ENCODE measurements around the gene ESR1.

ESR1 gene

DNA sequence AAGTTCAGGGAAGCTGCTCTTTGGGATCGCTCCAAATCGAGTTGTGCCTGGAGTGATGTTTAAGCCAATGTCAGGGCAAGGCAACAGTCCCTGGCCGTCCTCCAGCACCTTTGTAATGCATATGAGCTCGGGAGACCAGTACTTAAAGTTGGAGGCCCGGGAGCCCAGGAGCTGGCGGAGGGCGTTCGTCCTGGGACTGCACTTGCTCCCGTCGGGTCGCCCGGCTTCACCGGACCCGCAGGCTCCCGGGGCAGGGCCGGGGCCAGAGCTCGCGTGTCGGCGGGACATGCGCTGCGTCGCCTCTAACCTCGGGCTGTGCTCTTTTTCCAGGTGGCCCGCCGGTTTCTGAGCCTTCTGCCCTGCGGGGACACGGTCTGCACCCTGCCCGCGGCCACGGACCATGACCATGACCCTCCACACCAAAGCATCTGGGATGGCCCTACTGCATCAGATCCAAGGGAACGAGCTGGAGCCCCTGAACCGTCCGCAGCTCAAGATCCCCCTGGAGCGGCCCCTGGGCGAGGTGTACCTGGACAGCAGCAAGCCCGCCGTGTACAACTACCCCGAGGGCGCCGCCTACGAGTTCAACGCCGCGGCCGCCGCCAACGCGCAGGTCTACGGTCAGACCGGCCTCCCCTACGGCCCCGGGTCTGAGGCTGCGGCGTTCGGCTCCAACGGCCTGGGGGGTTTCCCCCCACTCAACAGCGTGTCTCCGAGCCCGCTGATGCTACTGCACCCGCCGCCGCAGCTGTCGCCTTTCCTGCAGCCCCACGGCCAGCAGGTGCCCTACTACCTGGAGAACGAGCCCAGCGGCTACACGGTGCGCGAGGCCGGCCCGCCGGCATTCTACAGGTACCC, at the start of gene ESR1:
Gene ESR1 (plus strand): TSS at position 170 of the 858 bp plus-strand sequence. CDS start 231 bp downstream, at position 401.
- DNase-seq (ENCODE audit: low read depth) = no peak
- H3K4me3 ChIP-seq (ENCODE audit: low read depth, low read length) = peak within 1 kb of the TSS; percentile 27

GRCh38 chr6:151760486-151760885, 47.0 kb upstream of the ESR1 start:
- H3K4me3 ChIP-seq (ENCODE audit: low read depth, low read length) = no peak overlapping the region
- DNase-seq (ENCODE audit: low read depth) = no peak

GRCh38 chr6:151761851-151762250, 45.6 kb upstream of the ESR1 start:
- DNase-seq (ENCODE audit: low read depth) = no peak
- no peak overlapping the region for H3K4me3 ChIP-seq (ENCODE audit: low read depth, low read length)

DNA sequence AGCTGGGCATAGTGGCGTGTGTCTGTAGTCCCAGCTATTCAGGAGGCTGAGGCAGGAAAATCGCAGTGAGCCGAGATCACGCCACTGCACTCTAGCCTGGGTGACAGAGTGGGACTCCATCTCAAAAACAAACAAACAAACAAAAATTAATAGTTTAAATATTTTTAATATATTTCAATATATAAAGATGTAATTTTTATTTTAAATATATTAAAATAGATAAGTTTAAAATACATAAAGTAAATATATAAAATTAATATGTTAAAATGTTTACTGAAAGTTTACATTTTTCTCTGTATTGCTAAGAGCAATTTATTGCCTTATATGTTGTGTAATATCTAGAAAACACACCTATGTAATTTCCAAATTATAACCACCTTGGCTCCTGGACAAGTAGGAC, 44.7 kb upstream of the ESR1 start:
- no peak overlapping the region for H3K4me3 ChIP-seq (ENCODE audit: low read depth, low read length)
- no peak for DNase-seq (ENCODE audit: low read depth)

DNA sequence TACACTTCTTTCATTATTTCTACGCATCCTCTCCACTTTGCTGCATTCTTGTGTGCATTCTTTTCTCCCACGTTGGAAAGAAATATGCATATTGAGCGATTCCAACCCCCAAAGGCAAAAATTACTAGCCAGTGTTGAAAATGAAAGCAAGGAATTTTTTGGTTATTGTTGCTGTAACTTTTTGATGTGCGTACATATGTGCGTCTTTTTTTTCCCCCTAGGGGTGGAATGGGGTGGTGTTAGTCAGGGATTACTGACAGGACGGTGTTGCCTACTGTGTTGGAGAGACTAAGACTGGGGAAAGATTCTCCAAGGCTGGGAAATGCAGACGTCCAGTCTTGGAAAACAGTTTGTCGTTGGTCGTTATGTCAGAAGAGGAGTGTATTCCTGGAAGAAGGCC, 44.2 kb upstream of the ESR1 start:
- H3K4me3 ChIP-seq (ENCODE audit: low read depth, low read length) = no peak overlapping the region
- DNase-seq (ENCODE audit: low read depth) = no peak

DNA sequence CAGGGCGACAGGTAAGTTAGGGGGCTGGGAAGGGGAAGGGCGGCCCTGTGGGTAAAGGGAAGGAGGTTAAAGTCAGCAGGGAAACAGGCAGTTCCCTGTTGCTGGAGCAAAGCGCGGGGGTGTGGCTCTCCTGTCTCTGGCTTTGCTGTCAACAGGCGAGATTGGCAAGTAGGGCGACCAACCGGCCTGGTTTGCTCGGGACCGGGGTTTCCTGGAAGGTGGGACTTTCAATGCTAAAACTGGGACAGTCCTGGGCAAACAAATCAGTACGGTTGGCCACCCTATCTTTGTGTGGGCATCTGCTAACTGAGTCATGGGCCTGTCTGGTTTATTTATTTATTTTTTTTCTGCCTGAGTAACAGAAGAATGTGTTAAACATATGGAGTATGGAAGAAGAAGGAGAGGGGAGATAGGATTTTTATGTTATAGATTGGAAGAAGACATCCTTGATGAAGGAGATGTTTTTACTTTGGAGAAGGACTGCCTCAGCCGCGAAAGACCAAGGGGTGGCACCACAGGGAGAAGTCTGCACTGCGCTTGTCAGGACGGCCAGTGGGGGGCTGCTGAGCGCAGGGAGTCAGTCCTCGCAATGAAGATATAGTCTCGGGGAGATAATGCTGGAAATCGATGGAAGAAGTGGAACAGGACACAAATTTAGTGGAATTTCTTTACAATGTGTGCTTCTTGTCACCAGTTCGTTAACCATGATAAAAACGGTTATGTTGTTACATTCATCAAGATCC, 43.4 kb upstream of the ESR1 start:
- DNase-seq (ENCODE audit: low read depth) = peak; percentile 51

GRCh38 chr6:151765444-151765886, 42.0 kb upstream of the ESR1 start:
- no peak overlapping the region for H3K4me3 ChIP-seq (ENCODE audit: low read depth, low read length)
- DNase-seq (ENCODE audit: low read depth) = peak; percentile 68

More for the DNA sequence above, 43.4 kb upstream of the ESR1 start:
- peak overlapping the region; percentile 10 for H3K4me3 ChIP-seq (ENCODE audit: low read depth, low read length)

- no peak overlapping the region for H3K4me3 ChIP-seq (ENCODE audit: low read depth, low read length)
- no peak for DNase-seq (ENCODE audit: low read depth)
Measured at GRCh38 chr6:151772446-151772845, 35.0 kb upstream of the ESR1 start.

- DNase-seq (ENCODE audit: low read depth) = peak; percentile 4
- H3K4me3 ChIP-seq (ENCODE audit: low read depth, low read length) = no peak overlapping the region
Measured at GRCh38 chr6:151773382-151773781, 34.1 kb upstream of the ESR1 start.

- H3K4me3 ChIP-seq (ENCODE audit: low read depth, low read length) = no peak overlapping the region
- DNase-seq (ENCODE audit: low read depth) = no peak
Measured at GRCh38 chr6:151782560-151782959, 24.9 kb upstream of the ESR1 start.

DNA sequence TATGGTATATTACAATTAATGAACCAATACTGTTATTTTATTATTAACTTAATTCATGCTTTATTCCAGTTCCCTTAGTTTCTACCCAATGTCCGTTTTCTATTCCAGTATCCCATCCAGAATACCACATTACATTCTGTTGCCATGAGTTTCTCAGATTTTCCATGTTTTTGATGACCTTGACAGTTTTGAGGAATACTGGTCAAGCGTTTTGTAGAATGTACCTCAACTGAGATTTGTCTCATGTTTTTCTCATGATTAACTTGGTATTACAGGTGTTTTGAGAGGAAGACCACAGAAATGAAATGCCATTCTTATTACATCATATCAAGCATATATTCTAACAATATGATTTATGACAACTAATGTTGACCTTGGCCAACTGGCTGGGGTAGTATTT, 23.8 kb upstream of the ESR1 start:
- H3K4me3 ChIP-seq (ENCODE audit: low read depth, low read length) = no peak overlapping the region
- DNase-seq (ENCODE audit: low read depth) = no peak

DNA sequence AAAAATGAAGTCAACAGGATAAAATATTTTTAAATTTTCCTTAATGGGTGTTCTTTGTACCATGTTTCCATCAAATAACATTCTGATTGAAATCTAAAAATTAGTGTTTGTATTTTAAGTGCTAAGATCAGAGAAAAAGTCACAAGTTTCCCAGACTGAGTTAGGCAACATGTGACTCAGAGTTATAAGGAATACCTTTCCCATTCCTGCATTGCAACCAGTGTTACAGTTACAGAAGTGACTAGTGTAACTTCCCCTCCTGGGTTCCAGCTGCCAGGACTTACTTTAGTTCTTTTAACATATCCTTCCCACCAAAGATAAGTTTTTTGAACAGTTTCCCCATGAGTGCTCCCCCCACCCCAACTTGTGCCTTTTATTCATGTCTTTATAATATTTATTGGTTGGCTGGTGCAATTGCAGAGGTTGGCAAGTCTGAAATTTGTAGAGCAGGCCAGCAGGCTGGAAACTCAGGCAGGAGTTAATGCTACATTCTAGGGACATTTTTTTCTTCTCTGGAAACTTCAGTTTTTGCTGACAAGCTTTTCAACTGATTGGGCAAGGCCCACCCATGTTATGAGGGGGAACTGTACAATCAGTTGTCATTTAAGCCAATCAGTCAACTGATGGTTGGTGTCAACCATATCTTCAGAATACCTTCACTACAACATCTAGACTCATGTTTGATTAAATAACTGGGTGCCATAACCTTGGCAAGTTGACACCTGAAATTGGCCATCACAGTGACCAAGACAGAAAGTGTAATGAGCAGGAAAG, 22.9 kb upstream of the ESR1 start:
- H3K4me3 ChIP-seq (ENCODE audit: low read depth, low read length) = no peak overlapping the region
- no peak for DNase-seq (ENCODE audit: low read depth)

DNA sequence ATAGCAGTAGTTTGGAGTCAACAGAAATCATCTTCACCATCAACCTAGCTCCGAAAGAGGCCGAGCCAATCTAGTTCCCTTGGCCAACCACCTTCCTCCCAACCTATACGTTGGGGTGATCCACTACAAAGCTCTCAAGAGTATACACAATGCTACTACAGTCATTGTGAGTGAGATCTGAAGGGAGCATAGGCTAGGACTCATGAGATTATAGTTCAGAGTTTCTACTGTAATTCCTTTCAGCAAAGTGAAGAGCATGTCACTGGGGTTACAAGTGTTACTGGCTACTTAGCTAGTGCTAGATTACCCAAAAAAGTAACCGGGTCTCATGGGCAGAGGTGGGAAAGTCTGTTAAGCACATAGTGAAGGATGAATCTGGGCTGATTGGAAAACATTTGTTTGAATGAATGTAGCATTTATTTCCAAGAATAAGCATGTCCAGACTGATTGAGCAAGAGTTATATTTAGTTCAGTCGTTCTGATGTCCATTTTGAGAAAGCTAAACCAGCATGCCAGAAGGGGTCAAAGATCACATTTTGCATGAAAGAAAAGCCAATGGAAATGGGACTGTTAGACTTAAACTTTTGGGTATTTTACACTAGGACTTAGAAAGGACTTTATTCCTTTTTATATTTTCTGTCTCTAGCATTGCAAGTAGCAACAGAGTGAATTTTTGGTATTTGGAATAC, 10.5 kb upstream of the ESR1 start:
- H3K4me3 ChIP-seq (ENCODE audit: low read depth, low read length) = no peak overlapping the region
- DNase-seq (ENCODE audit: low read depth) = no peak

DNA sequence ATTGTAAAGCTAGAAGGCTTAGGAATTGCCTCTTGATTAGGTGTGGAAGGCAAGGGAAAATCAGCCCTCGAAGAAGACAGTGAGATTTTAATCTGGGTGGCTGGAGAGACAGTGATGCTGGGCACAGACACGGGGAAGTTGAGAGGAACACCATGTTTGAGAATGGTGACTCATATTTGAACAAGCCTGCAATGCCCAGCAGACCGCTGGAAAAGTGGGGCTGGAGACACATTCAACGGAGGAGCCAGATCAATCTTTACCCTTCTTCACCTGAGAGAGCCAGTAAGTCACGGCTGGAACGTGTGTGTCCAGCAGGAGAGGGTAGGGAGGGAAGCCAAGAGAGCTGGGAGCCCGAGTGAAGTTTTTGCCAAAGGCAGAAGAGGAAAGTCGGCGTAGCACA, 3.7 kb upstream of the ESR1 start:
- no peak for DNase-seq (ENCODE audit: low read depth)

GRCh38 chr6:151804585-151805285, 2.7 kb upstream of the ESR1 start:
- DNase-seq (ENCODE audit: low read depth) = no peak
- H3K4me3 ChIP-seq (ENCODE audit: low read depth, low read length) = no peak overlapping the region

More for the DNA sequence above, 3.7 kb upstream of the ESR1 start:
- H3K4me3 ChIP-seq (ENCODE audit: low read depth, low read length) = no peak overlapping the region

GRCh38 chr6:151805286-151805840, 2.1 kb upstream of the ESR1 start:
- no peak overlapping the region for H3K4me3 ChIP-seq (ENCODE audit: low read depth, low read length)
- DNase-seq (ENCODE audit: low read depth) = no peak

DNA sequence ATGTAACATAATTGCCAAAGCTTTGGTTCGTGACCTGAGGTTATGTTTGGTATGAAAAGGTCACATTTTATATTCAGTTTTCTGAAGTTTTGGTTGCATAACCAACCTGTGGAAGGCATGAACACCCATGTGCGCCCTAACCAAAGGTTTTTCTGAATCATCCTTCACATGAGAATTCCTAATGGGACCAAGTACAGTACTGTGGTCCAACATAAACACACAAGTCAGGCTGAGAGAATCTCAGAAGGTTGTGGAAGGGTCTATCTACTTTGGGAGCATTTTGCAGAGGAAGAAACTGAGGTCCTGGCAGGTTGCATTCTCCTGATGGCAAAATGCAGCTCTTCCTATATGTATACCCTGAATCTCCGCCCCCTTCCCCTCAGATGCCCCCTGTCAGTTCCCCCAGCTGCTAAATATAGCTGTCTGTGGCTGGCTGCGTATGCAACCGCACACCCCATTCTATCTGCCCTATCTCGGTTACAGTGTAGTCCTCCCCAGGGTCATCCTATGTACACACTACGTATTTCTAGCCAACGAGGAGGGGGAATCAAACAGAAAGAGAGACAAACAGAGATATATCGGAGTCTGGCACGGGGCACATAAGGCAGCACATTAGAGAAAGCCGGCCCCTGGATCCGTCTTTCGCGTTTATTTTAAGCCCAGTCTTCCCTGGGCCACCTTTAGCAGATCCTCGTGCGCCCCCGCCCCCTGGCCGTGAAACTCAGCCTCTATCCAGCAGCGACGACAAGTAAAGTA, 547 bp upstream of the ESR1 start:
- DNase-seq (ENCODE audit: low read depth) = no peak
- H3K4me3 ChIP-seq (ENCODE audit: low read depth, low read length) = no peak overlapping the region
